ENCODE data around the gene OGFR.
"Not testable (repeated sequence)": the region's sequence is repeated elsewhere in the genome, so short reads cannot be mapped to it uniquely, and the experiment has no call there.

The OGFR gene

GRCh38 chr20:62850333-62850974 lies 45.8 kb downstream of the OGFR start:
- TF ChIP-seq SPI1 (IDR thresholded peaks at IDR 0.05; ENCODE audit: low read depth, low read length) (no peak), POLR2A (IDR thresholded peaks at IDR 0.05; ENCODE audit: low read depth, low read length) (no peak), POLR2AphosphoS5 (IDR thresholded peaks at IDR 0.05; ENCODE audit: low read depth, low read length) (no peak), PAX5 (IDR thresholded peaks at IDR 0.05; ENCODE audit: insufficient read depth, low read length, severe bottlenecking) (no peak), POU2F2 (IDR thresholded peaks at IDR 0.05; ENCODE audit: low read depth, low read length) (no peak), TAF1 (IDR thresholded peaks at IDR 0.05; ENCODE audit: low read depth, low read length) (no peak)
- FAIRE-seq, result no peak

GRCh38 chr20:62852196-62852595 lies 47.6 kb downstream of the OGFR start:
- no peak for DNase-seq (ENCODE audit: insufficient read length, low spot score)
- no peak for TF ChIP-seq SPI1 (IDR thresholded peaks at IDR 0.05; ENCODE audit: low read depth, low read length)
- no peak for TF ChIP-seq POU2F2 (IDR thresholded peaks at IDR 0.05; ENCODE audit: low read depth, low read length)
- no peak for TF ChIP-seq POLR2A (IDR thresholded peaks at IDR 0.05; ENCODE audit: low read depth, low read length)
- TF ChIP-seq POLR2AphosphoS5 (IDR thresholded peaks at IDR 0.05; ENCODE audit: low read depth, low read length), result no peak
- no peak for TF ChIP-seq PAX5 (IDR thresholded peaks at IDR 0.05; ENCODE audit: insufficient read depth, low read length, severe bottlenecking)
- TF ChIP-seq TAF1 (IDR thresholded peaks at IDR 0.05; ENCODE audit: low read depth, low read length), result no peak
- no peak for FAIRE-seq

More at GRCh38 chr20:62850333-62850974, 45.8 kb downstream of the OGFR start:
- no peak for DNase-seq (ENCODE audit: insufficient read length, low spot score)

- FAIRE-seq, result no peak
- DNase-seq (ENCODE audit: insufficient read length, low spot score), result no peak
- no peak for TF ChIP-seq POLR2A (IDR thresholded peaks at IDR 0.05; ENCODE audit: low read depth, low read length)
- no peak for TF ChIP-seq POU2F2 (IDR thresholded peaks at IDR 0.05; ENCODE audit: low read depth, low read length)
- TF ChIP-seq TAF1 (IDR thresholded peaks at IDR 0.05; ENCODE audit: low read depth, low read length), result no peak
- no peak for TF ChIP-seq POLR2AphosphoS5 (IDR thresholded peaks at IDR 0.05; ENCODE audit: low read depth, low read length)
- no peak for TF ChIP-seq PAX5 (IDR thresholded peaks at IDR 0.05; ENCODE audit: insufficient read depth, low read length, severe bottlenecking)
- TF ChIP-seq SPI1 (IDR thresholded peaks at IDR 0.05; ENCODE audit: low read depth, low read length), result no peak
Observed at GRCh38 chr20:62852841-62853240, 48.2 kb downstream of the OGFR start.

- not testable (repeated sequence) for FAIRE-seq; DNase-seq (ENCODE audit: insufficient read length, low spot score)
Observed at GRCh38 chr20:62853304-62853703, 48.7 kb downstream of the OGFR start.

GRCh38 chr20:62854121-62854520 lies 49.5 kb downstream of the OGFR start:
- DNase-seq (ENCODE audit: insufficient read length, low spot score), result no peak
- TF ChIP-seq TAF1 (IDR thresholded peaks at IDR 0.05; ENCODE audit: low read depth, low read length) (no peak), SPI1 (IDR thresholded peaks at IDR 0.05; ENCODE audit: low read depth, low read length) (no peak), PAX5 (IDR thresholded peaks at IDR 0.05; ENCODE audit: insufficient read depth, low read length, severe bottlenecking) (no peak), POLR2AphosphoS5 (IDR thresholded peaks at IDR 0.05; ENCODE audit: low read depth, low read length) (no peak), POLR2A (IDR thresholded peaks at IDR 0.05; ENCODE audit: low read depth, low read length) (no peak), POU2F2 (IDR thresholded peaks at IDR 0.05; ENCODE audit: low read depth, low read length) (no peak)
- FAIRE-seq, result no peak

GRCh38 chr20:62855120-62855519 lies 50.5 kb downstream of the OGFR start:
- no peak for FAIRE-seq
- no peak for TF ChIP-seq PAX5 (IDR thresholded peaks at IDR 0.05; ENCODE audit: insufficient read depth, low read length, severe bottlenecking)
- no peak for TF ChIP-seq POU2F2 (IDR thresholded peaks at IDR 0.05; ENCODE audit: low read depth, low read length)
- no peak for TF ChIP-seq SPI1 (IDR thresholded peaks at IDR 0.05; ENCODE audit: low read depth, low read length)
- no peak for TF ChIP-seq POLR2A (IDR thresholded peaks at IDR 0.05; ENCODE audit: low read depth, low read length)
- TF ChIP-seq POLR2AphosphoS5 (IDR thresholded peaks at IDR 0.05; ENCODE audit: low read depth, low read length), result no peak
- no peak for TF ChIP-seq TAF1 (IDR thresholded peaks at IDR 0.05; ENCODE audit: low read depth, low read length)
- no peak for DNase-seq (ENCODE audit: insufficient read length, low spot score)

- TF ChIP-seq TAF1 (IDR thresholded peaks at IDR 0.05; ENCODE audit: low read depth, low read length), result no peak
- no peak for TF ChIP-seq POLR2A (IDR thresholded peaks at IDR 0.05; ENCODE audit: low read depth, low read length)
- no peak for TF ChIP-seq PAX5 (IDR thresholded peaks at IDR 0.05; ENCODE audit: insufficient read depth, low read length, severe bottlenecking)
- no peak for TF ChIP-seq POLR2AphosphoS5 (IDR thresholded peaks at IDR 0.05; ENCODE audit: low read depth, low read length)
- TF ChIP-seq SPI1 (IDR thresholded peaks at IDR 0.05; ENCODE audit: low read depth, low read length), result no peak
- TF ChIP-seq POU2F2 (IDR thresholded peaks at IDR 0.05; ENCODE audit: low read depth, low read length), result no peak
- FAIRE-seq (no peak), DNase-seq (ENCODE audit: insufficient read length, low spot score) (no peak)
Observed at GRCh38 chr20:62856931-62857619, 52.4 kb downstream of the OGFR start.

GRCh38 chr20:62858058-62858830 lies 53.6 kb downstream of the OGFR start:
- TF ChIP-seq PAX5 (IDR thresholded peaks at IDR 0.05; ENCODE audit: insufficient read depth, low read length, severe bottlenecking) (no peak), SPI1 (IDR thresholded peaks at IDR 0.05; ENCODE audit: low read depth, low read length) (no peak), POLR2AphosphoS5 (IDR thresholded peaks at IDR 0.05; ENCODE audit: low read depth, low read length) (no peak), POU2F2 (IDR thresholded peaks at IDR 0.05; ENCODE audit: low read depth, low read length) (no peak), POLR2A (IDR thresholded peaks at IDR 0.05; ENCODE audit: low read depth, low read length) (no peak), TAF1 (IDR thresholded peaks at IDR 0.05; ENCODE audit: low read depth, low read length) (no peak)
- DNase-seq (ENCODE audit: insufficient read length, low spot score) (no peak), FAIRE-seq (no peak)

GRCh38 chr20:62859721-62860120 lies 55.1 kb downstream of the OGFR start:
- FAIRE-seq (no peak), DNase-seq (ENCODE audit: insufficient read length, low spot score) (no peak)
- TF ChIP-seq SPI1 (IDR thresholded peaks at IDR 0.05; ENCODE audit: low read depth, low read length), result no peak
- TF ChIP-seq TAF1 (IDR thresholded peaks at IDR 0.05; ENCODE audit: low read depth, low read length), result no peak
- TF ChIP-seq POLR2A (IDR thresholded peaks at IDR 0.05; ENCODE audit: low read depth, low read length), result no peak
- no peak for TF ChIP-seq POU2F2 (IDR thresholded peaks at IDR 0.05; ENCODE audit: low read depth, low read length)
- TF ChIP-seq POLR2AphosphoS5 (IDR thresholded peaks at IDR 0.05; ENCODE audit: low read depth, low read length), result no peak
- no peak for TF ChIP-seq PAX5 (IDR thresholded peaks at IDR 0.05; ENCODE audit: insufficient read depth, low read length, severe bottlenecking)
